B cell (primary cell): ENCODE measurements around the gene VPS13A. TPM values are rescaled to one million over a fixed set of nuclear protein-coding genes. Genes with fewer than 3 reads are reported as not detected.

Experiments
- ATAC-seq: fragments of 200-7000 bp; cut with Tn5 transposase; one replicate; pipeline ENCODE4 v1.10.0; 2021; ENCODE audit warnings: low read depth, mild to moderate bottlenecking, moderate number of reproducible peaks, moderate library complexity
- CTCF ChIA-PET: fragments of 350-600 bp; sonication (Branson Sonifier 250); formaldehyde crosslinking; loops from one replicate; lab custom pipeline; 2021; ENCODE audit warnings: antibody characterized with exemption, inconsistent platforms; lab: Charles Lee
- POLR2A ChIA-PET: fragments of 350-600 bp; sonication (Branson Sonifier 250); formaldehyde crosslinking; loops from one replicate; lab custom pipeline; 2021; ENCODE audit warnings: antibody characterized with exemption; lab: Charles Lee
- DNase-seq: peaks from one replicate; pipeline ENCODE4 v3.0.0; 2013
- H2AFZ ChIP-seq: 2 replicates; pipeline ENCODE4 v1.6.1; 2012; ENCODE audit warnings: mild to moderate bottlenecking, low read depth, low read length; ENCODE audit not compliant: insufficient read depth, poor library complexity, severe bottlenecking
- H3K27ac ChIP-seq, 2 donors: 1 replicate in 1 of 2; 2 replicates in 1 of 2; pipeline ENCODE4 v1.5.1; 2012 to 2013; ENCODE audit warnings: low read length in 2 of 2, mild to moderate bottlenecking in 2 of 2, moderate library complexity in 1 of 2
- H3K27me3 ChIP-seq, 4 experiments: fragments of 200-600 bp in 1 of 4; sonication (generic) in 1 of 4; replicated peaks in 1 of 4; 1 replicate in 2 of 4; 2 replicates in 2 of 4; pipeline versions ENCODE4 v1.6.1 to v1.7.0; 2013 to 2016; ENCODE audit warnings: low read length in 3 of 4, mild to moderate bottlenecking in 2 of 4, mixed read lengths in 1 of 4, moderate library complexity in 1 of 4; ENCODE audit not compliant: insufficient read depth in 4 of 4, control insufficient read depth in 3 of 4; ENCODE audit errors: control extremely low read depth in 1 of 4
- H3K36me3 ChIP-seq, 2 experiments: replicated peaks in 1 of 2; 1 replicate in 1 of 2; 2 replicates in 1 of 2; pipeline versions ENCODE4 v1.6.1 to v1.7.1; 2013; ENCODE audit warnings: low read length in 1 of 2; ENCODE audit not compliant: insufficient read depth in 2 of 2, control insufficient read depth in 1 of 2; ENCODE audit errors: control extremely low read depth in 1 of 2, extremely low read depth in 1 of 2
- H3K4me1 ChIP-seq, 2 donors: fragments of 200-600 bp in 1 of 2; sonication (generic) in 1 of 2; 1 replicate in 1 of 2; 2 replicates in 1 of 2; pipeline versions ENCODE4 v1.5.1 to v1.6.1; 2013 to 2017; ENCODE audit warnings: low read length in 2 of 2; ENCODE audit not compliant: control insufficient read depth in 2 of 2, insufficient read depth in 2 of 2
- H3K4me2 ChIP-seq: replicated peaks from 2 replicates; pipeline ENCODE3; 2012; ENCODE audit warnings: mild to moderate bottlenecking, low read depth, low read length; ENCODE audit not compliant: poor library complexity, severe bottlenecking
- H3K4me3 ChIP-seq, 5 experiments: fragments of 200-600 bp in 1 of 5; sonication (generic) in 1 of 5; 1 replicate in 3 of 5; 2 replicates in 2 of 5; pipeline versions ENCODE4 v1.5.1 to v1.7.0; 2011 to 2016; ENCODE audit warnings: low read length in 4 of 5, mild to moderate bottlenecking in 4 of 5, low read depth in 2 of 5, control low read depth in 1 of 5, moderate library complexity in 1 of 5; ENCODE audit not compliant: insufficient read depth in 1 of 5; ENCODE audit errors: control extremely low read depth in 1 of 5, extremely low read depth in 1 of 5
- H3K79me2 ChIP-seq: fragments of 200-600 bp; sonication (generic); one replicate; pipeline ENCODE4 v1.6.0; 2016; ENCODE audit warnings: low read length; ENCODE audit not compliant: control insufficient read depth, insufficient read depth
- H3K9ac ChIP-seq: fragments of 200-600 bp; sonication (generic); 2 replicates; pipeline ENCODE4 v1.6.1; 2017; ENCODE audit warnings: mild to moderate bottlenecking, low read length, moderate library complexity
- H3K9me3 ChIP-seq, 3 donors: one replicate each; pipeline versions ENCODE4 v1.6.1 to v1.7.1; 2013; ENCODE audit warnings: low read length in 2 of 3; ENCODE audit not compliant: control insufficient read depth in 2 of 3, insufficient read depth in 1 of 3; ENCODE audit errors: control extremely low read depth in 1 of 3
- H4K20me1 ChIP-seq: 2 replicates; pipeline ENCODE4 v1.6.0; 2012; ENCODE audit warnings: mild to moderate bottlenecking, low read length; ENCODE audit not compliant: insufficient read depth, control insufficient read depth, poor library complexity, severe bottlenecking
- H3K27ac Mint-ChIP-seq: one replicate; pipeline ENCODE4 v1.8.0; 2021; ENCODE audit warnings: mixed read lengths
- H3K27me3 Mint-ChIP-seq: one replicate; pipeline ENCODE4 v1.8.0; 2021; ENCODE audit warnings: mixed read lengths
- H3K4me1 Mint-ChIP-seq: one replicate; pipeline ENCODE4 v1.8.0; 2021; ENCODE audit warnings: mixed read lengths
- H3K4me3 Mint-ChIP-seq: one replicate; pipeline ENCODE4 v1.8.0; 2021; ENCODE audit warnings: mixed read lengths
- H3K9me3 Mint-ChIP-seq: one replicate; pipeline ENCODE4 v1.8.0; 2022; ENCODE audit warnings: mixed read lengths; ENCODE audit not compliant: insufficient read depth
- EZH2 ChIP-seq: IDR thresholded peaks from 2 replicates; pipeline ENCODE4 v1.6.1; 2012; ENCODE audit warnings: borderline replicate concordance, low read depth, mild to moderate bottlenecking, moderate library complexity, low read length; ENCODE audit not compliant: insufficient read depth, poor library complexity, severe bottlenecking
- WGBS: methylation state at CpG from one replicate; pipeline ENCODE4 v1.1.5; 2013; ENCODE audit warnings: missing lambda C conversion rate; ENCODE audit not compliant: insufficient coverage; 5-methylcytosine and 5-hydroxymethylcytosine counted together
- intact Hi-C: fragments of 100-400 bp; cut with micrococcal nuclease; formaldehyde crosslinking; loops from one replicate; pipeline ENCODE4 v1.10.0; 2022
- polyA plus RNA-seq: library from polyadenylated mRNA; depleted of rRNA; stranded (reverse); fragments of >200 nt; gene quantifications from 2 replicates; pipeline ENCODE4 v1.2.3, GENCODE V29; 2012
- total RNA-seq, 2 donors: library from RNA; stranded (reverse); fragments of 120-200 nt in 1 of 2; gene quantifications; 1 replicate in 1 of 2; 2 replicates in 1 of 2; pipeline versions ENCODE4 v1.2.3 to v1.2.4, GENCODE V29; 2013 to 2022
- TF ChIP-seq, protein P1 (sequence below): fragments of 200-600 bp; IDR thresholded peaks from one replicate; pipeline ENCODE4 v1.8.0; 2022; ENCODE audit warnings: antibody characterized with exemption, mild to moderate bottlenecking

VPS13A gene
- total and polyA plus RNA-seq, 2 donors (not counting 1 experiment from before 2014, with no cell fraction given), result 6.5 to 57.8 TPM

DNA sequence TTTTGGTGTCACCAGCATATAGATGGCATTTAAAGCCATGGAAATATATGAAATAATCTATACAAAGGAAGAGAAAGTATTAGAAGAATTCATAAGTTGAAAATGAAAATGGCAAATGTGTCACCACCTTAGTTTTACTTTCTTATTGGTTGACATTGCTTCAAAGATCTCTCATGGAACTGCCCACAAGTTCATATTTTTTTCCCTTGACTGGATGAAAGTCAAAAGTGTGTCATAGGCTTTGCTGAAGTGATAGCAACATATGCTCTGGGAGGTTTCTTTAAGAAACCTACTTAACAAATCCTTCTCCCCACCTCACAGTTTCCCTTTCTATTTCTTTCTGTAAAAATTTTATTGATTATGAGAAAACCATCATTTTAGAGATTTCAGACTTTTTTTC lies 127.2 kb downstream of the VPS13A start:
- intact Hi-C loops, result no loop called here
- POLR2A ChIA-PET, result no interaction called here

DNA sequence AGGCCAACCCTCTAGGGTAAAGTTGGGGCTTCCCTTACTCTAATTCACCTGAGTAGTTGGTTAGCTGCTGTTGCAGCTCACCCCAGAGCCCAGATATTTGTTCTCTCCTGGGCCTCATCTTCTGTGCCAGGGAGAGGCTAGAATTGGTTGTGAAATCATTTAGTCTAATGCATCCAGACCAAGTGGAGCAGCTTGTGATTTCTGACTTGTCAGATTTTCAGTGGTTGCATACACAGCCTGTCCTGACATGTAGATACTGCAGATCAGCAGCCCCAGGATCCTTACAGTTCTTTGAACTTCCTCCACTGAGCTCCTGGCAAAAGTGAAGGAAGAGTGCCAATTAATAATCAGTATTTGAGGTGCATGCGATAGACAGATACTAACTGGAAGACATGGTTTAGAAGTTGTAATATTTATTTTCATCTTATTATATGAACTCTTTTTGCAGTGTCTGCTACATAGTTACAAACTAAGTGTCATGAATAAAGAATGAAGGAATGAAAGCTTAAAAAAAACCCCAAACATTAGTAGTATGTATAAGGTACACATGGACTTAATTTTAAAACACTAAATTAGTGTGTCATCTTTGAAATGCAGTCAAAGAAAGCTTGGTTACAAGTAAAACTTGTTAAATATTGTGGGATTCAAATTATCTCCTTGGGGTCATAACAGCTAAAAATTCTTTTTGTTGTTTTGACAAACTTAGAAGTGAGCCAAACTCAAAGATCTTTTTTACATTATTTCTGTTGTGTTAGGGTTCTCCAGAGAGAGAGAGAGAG lies 128.5 kb downstream of the VPS13A start:
- Histone ChIP-seq H2AFZ (no peak overlapping the region), H3K4me1 (no peaks in the 10 kb centered on the region), H3K9me3 (no peaks in the 10 kb centered on the region), H3K36me3 (peaks cover 3 to 5% of the 10 kb centered on the region in 2 experiments), H3K79me2 (no peaks in the 10 kb centered on the region), H3K27me3 (no peaks in the 10 kb centered on the region), H3K9ac (no peak overlapping the region), H3K4me3 (no peak overlapping the region), H3K27ac (no peak overlapping the region), H4K20me1 (no peaks in the 10 kb centered on the region), H3K4me2 (no peak overlapping the region)
- no peak for ATAC-seq
- POLR2A ChIA-PET, result no interaction called here
- H3K27ac Mint-ChIP-seq, result no peak overlapping the region
- H3K4me1 Mint-ChIP-seq, result no peaks in the 10 kb centered on the region
- TF ChIP-seq EZH2, result no peak
- TF ChIP-seq, protein P1, sequence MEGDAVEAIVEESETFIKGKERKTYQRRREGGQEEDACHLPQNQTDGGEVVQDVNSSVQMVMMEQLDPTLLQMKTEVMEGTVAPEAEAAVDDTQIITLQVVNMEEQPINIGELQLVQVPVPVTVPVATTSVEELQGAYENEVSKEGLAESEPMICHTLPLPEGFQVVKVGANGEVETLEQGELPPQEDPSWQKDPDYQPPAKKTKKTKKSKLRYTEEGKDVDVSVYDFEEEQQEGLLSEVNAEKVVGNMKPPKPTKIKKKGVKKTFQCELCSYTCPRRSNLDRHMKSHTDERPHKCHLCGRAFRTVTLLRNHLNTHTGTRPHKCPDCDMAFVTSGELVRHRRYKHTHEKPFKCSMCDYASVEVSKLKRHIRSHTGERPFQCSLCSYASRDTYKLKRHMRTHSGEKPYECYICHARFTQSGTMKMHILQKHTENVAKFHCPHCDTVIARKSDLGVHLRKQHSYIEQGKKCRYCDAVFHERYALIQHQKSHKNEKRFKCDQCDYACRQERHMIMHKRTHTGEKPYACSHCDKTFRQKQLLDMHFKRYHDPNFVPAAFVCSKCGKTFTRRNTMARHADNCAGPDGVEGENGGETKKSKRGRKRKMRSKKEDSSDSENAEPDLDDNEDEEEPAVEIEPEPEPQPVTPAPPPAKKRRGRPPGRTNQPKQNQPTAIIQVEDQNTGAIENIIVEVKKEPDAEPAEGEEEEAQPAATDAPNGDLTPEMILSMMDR, result no peak
- intact Hi-C loops, result no loop called here
- H3K9me3 Mint-ChIP-seq, result no peaks in the 10 kb centered on the region
- CTCF ChIA-PET, result interaction anchor here (1.2 kb wide), 1 partner anchor 143 kb away, joined by 5 read pairs; no protein-coding TSS in a partner anchor
- WGBS, result no CpG with 5 or more reads among the region's 1 CpG
- no peak for DNase-seq
- H3K27me3 Mint-ChIP-seq, result no peaks in the 10 kb centered on the region
- no peak overlapping the region for H3K4me3 Mint-ChIP-seq

More for the DNA sequence above, 127.2 kb downstream of the VPS13A start:
- Histone ChIP-seq H3K27me3 (no peaks in the 10 kb centered on the region), H3K9ac (no peak overlapping the region), H3K27ac (no peak overlapping the region), H4K20me1 (no peaks in the 10 kb centered on the region), H3K36me3 (peaks cover 0 to 5% of the 10 kb centered on the region in 2 experiments), H3K4me3 (no peak overlapping the region), H3K4me1 (no peaks in the 10 kb centered on the region), H2AFZ (no peak overlapping the region), H3K9me3 (no peaks in the 10 kb centered on the region), H3K79me2 (no peaks in the 10 kb centered on the region), H3K4me2 (no peak overlapping the region)
- Mint-ChIP-seq H3K4me1 (no peaks in the 10 kb centered on the region), H3K4me3 (no peak overlapping the region), H3K27me3 (no peaks in the 10 kb centered on the region), H3K27ac (no peak overlapping the region), H3K9me3 (no peaks in the 10 kb centered on the region)
- CTCF ChIA-PET, result no interaction called here
- TF ChIP-seq, protein P1, result no peak
- no peak for TF ChIP-seq EZH2
- ATAC-seq (no peak), DNase-seq (no peak)
